T follicular helper cell (primary cell): ENCODE measurements around the gene CHAF1A.
A peak's percentile ranks its signal among the peaks of the same experiment; 100 is the strongest.

Experiments
- DNase-seq: peaks from one replicate; pipeline ENCODE4 v3.0.0-alpha.2; 2020; ENCODE audit warnings: low read depth

The CHAF1A gene

DNA sequence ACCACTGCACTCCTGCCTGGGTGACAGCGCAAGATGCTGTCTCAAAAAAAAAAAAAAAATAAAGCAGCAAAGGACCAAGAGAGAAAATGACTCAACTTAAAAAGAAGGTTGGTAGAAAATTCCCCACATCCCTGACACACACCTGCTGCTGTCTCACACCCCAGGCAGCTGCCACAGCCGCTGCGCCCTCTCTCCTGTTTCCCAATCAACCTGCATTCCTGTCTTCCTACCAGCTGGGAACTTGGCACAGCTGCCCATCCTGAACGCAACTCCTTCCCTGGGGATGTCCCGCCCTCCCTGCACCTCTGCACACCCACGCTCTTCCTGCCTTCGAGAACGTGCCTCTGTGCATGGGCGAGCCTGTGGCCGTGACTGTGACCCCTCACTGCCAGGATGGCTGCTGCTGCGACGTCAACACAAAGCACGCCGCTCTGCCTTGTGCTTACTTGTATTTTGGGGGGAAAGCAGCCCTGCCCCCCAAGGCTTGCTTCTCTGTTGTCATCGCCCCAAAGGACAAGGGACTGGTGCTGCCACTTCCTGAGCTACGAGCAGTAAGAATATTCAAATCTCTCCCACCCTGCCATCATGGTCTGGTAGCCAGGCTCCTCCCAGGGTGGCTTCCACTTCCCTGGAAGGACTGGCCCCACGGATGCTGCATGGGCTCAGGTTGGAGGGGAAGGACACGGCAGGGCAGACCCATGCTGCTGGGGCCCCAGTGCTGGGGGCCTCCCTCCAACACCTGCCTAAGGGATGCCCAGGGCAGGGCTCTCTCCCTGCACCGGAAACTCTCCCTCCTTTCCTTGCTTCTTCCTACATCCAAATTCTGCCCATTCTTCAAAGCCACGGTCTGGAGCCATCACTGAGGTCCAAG is 22.8 kb upstream of the CHAF1A start:
- DNase-seq: no peak

DNA sequence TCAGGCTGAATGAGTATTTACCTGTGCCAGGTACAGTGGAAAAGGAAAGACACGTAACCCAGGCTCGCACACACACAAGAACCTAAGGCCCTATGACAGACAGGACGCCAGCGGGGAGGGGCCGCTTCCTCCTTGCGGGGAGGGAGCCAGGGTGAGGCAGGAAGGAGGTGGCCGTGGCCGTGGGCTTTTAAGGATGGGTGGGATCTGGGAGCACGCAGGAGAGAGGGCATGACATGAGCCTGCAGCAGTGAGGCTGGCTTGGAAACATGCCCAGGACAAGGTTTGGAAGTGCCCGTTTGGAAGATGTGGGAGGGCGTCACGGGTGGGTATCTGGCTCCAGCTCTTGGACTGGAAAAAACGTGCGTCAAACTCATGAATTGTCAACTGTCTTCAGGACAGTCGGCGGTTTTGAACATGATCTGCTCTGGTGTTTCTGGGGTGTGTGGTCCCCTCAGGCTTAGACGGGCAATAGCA is 22.1 kb upstream of the CHAF1A start:
- DNase-seq: no peak

DNA sequence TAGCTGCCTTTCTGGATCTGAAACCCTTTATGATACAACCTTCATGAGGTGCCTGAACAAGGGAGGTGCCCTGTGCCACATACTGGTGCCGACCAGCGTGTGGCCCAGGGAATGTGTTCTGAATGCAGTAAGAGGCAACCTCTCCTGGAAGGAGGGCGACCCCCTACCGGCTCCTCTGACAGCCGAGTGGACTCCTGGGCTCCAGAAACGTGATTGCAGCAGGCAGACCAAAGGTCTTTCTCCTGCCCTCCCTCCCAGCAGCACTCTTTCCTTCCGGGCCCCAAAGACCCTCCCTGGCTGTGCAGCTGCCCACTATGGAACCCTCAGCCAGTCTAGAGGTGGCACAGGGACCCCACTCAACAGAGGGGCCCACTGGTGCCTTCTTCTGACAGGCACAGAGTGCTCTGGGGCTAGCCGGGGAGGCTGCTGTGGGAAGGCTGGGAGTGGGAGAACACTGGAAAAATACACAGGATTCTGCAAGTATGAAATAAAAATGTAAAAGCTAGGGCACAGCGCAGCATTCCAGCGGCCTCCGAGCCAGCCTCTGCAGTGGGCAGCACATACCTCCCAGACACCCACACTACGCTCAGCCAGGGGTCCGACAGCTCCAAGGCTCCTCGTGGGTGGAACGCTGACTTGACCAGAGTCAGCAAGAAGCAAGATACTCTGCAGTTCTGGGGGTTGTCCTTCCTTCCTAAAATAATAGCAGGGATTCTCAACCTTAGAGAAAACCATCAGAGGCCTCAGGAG is 17.0 kb upstream of the CHAF1A start:
- no peak for DNase-seq

DNA sequence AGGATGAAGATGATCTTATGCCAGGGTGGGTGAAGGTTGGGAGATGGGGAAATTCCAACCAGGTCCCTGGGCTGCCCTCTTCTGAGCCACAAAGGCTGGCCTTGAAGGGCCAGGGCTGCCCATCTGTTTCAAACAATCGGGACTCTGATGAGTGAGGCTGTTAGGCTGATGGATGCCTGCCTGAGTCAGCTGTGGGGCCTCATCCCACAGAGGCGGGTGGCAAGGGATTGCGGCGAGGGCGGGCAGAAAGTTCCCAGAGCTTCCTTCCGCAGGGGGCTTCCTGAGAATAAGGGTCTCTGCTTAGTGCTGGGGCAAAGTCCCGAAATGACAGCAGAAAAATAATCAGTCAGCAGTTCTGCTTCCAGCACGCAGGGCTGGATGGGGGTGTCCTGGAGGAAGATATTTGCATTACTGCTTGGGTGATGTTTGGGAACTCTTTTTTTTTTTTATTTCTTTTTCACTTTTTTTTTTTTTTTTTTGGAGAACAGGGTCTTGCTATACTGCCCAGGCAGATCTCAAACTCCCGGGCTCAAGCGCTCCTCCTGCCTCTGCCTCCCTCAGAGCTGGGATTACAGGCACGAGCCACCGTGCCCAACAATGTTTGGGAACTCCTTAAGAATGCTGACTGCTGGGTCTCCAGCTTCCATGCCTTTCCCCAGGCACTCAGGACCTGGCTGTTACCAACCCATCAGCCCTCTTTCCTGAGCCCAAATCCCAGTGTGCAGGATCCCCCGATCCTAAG is 16.2 kb upstream of the CHAF1A start:
- no peak for DNase-seq

DNA sequence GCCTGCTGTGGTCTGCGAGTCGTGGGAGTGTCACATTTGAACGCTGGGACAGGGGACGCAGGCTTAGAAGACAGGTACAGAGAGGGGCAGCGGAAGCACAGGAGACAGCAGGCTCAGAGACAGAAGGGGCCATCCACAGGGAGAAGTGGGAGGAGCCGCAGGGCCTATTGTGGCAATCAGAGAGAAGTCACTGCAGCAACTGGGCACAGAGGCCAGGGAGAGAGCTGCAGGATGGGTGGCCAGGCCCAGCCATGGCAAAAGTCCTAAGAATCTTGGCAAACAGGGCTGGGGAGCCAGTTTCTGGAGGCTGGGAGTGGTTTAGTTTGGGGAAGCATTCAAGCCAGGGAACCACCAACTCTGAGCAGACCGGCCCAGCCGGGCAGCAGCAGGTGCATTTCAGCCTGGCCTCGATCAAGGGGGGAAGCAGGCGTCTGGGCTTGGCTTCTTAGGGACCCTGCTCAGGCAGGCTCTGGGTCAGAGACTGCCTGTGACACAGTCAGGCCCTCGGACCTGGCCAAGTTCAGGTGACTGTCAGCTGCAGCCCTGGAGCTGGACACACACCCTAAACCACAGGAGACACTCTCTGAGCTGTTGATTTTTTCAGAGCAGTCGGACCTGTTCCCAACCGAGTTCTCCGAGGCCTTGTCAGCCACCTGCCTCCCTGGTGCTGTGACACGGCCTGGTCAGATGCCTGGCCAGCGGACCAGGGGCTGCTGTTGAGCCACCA is 13.9 kb upstream of the CHAF1A start:
- no peak for DNase-seq

DNA sequence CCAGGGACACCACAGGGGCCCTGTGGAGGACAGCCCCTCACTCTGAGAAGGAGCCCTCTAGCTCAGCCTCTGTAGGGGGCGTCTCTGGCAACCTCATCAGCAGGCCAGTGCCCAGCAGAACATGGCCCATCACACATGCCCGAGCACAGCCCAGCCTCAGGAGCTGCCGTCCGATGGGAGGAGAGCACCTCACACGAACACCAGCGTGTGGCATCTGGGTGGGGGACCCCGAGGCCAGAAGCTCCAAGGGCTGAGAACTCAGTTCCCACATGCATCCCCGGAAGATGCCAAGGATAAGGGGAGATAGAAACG is 13.4 kb upstream of the CHAF1A start:
- no peak for DNase-seq

DNA sequence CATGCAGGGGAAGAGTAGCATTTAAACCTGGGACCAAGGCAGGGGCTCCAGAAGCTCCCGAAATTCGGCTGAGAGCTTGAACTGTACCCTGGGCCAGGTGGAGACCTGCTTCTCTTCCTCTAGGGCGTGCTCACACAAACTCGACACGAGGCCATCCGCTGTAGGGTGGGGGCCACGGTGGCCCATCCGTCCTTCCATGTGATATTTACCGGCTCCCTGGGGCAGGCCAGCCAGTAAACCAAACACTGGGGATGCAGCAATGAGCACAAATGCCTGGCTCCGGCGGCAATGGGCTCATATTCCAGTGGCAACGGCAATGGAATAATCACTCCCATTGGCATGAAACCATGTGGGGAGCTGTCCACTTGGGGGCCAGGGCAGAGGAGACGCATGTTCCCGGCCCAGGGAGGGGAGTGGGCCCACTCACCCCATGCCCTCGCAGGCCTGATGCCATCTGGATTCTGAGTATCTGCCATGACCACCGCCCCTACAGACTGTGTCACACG is 12.9 kb upstream of the CHAF1A start:
- DNase-seq: no peak

DNA sequence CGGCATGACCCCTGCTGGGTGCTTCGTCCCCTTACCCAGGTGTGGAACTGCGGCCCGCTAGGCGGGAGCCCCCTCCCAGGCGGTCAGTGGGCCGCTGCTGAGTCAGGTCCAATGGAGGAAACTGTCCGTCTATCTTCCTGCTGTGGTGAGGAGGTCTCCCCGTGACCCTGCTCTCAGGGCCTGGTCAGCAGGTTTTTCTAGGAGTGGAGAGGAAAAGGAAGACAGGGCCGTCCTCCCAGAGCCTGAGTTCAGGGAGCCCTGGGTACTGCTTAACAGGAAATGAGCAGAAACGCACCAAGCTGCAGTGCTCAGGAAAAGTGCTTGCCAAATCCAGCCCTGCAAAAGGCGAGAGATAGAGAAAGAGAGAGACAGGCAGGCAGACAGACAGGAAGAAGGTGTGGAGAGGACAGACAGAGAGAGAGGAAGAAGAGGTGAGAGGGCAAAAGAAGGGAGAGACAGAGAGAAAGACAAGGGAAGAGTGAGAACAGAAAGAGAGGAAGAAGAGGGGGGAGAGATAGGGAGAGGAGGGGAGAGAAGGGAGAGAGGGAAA is 12.3 kb upstream of the CHAF1A start:
- DNase-seq: no peak

DNA sequence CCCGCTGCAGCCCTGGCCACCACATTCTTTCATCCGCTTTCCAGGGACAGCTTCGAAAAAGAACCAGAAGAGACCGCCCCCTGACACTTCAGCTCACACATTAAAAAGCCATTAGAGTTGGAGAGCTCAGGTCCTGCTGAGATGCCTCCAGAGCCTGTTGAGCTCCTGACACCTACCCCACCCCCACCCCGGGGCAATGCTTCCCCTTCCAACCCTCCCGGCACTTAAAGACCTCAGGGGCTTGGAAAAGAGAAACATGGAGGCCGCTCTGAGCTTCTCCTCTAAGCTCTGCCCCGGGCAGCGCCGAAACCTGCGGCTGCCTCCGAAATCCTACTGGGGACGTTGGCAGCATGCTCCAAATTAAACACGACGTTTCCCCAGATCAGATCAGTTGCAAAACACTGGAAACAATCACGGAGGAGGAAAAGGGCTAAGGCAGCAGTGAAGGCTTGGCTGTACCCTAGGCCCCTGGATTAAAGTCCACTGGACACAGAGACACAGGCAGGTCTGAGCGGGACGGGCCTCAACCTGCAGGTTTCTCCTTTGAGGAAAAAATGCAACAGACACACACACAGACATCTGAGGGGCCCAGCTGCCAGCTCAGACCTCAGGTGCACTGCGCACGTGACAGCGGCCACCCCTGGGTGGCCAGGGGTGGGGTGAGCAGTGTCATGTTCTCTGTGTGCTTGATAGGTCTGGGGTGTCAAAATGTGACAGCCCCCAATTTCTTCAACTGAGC is 11.7 kb upstream of the CHAF1A start:
- no peak for DNase-seq

DNA sequence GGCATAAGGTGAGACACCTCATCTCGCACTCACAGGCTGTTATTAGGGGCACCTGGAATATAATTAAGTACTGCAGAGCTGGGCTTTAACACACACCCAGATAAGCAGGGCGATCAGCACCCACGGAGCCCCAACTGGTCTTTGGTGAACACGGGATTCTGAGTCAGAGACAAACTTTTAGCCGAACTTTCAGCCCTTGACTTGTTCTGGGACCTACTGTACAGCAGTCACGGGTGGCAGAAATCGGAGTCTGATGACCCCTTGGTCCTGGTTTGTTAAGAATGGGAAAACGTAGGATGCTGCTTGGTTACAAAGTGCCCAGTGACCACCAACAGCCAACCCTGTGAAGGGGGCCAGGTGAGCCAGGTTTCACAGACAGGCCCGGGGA is 11.1 kb upstream of the CHAF1A start:
- DNase-seq: no peak

DNA sequence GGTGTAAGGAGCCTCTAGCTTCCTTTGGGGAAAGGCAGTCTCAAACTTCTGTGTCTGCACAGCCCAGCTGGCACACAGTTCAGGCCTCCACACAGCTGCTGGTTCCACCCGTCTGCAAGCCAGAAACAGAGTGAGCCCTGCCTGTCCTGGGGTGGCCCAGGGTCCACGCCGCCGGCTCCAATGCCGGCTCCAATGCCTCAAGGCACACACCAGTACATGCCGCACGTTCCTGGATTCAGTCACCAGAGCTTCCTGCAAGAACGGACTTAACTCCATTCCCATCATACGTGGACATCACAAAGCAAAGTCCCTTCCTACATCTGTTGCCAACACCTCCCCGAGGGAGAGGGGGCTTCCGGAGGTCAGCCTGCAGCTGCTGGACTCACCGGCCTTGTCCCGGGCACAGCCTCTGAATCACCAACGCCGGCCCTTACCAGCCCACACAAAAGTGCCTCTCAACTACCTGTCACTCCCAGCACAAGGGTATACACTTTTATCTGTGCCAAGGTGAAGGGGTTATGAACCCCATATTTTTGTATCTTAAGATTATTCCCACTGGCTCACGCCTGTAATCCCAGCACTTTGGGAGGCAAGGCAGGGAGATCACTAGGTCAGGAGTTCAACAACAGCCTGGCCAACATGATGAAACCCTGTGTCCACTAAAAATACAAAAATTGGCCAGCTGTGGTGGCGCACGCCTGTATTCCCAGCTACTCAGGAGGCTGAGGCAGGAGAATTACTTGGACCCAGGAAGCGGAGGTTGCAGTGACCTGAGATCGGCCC is 10.5 kb upstream of the CHAF1A start:
- no peak for DNase-seq

DNA sequence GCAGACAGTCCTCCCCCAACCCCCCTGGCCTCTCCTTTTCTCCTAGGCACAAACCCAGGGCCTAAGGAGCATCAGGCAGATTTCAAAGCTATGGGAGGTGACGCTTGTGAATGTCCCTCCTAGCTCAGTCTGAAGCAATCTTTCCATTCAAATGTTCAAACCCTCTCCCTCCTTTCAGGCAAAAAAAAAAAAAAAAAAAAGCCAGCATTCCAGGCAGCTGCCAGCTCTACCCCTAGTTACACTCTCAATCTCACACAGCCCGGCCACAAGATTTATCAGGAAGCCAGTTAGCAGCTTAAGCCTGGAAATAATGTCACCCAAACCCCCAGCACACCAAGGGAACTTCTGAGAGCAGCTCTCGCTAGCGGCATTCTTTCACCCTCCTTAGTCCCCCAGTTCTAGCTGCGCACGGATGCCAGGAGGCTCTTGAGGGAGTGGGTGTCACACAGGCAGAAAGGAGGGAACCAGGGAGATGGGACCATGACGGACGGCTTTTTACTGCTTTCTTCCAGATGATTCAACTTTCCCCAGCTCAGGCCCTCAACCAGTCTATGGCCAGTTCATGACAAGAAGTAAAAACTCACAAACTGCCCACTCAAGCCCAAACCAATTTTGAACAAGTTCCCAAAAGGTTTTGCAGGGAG is 8.4 kb upstream of the CHAF1A start:
- DNase-seq: no peak

DNA sequence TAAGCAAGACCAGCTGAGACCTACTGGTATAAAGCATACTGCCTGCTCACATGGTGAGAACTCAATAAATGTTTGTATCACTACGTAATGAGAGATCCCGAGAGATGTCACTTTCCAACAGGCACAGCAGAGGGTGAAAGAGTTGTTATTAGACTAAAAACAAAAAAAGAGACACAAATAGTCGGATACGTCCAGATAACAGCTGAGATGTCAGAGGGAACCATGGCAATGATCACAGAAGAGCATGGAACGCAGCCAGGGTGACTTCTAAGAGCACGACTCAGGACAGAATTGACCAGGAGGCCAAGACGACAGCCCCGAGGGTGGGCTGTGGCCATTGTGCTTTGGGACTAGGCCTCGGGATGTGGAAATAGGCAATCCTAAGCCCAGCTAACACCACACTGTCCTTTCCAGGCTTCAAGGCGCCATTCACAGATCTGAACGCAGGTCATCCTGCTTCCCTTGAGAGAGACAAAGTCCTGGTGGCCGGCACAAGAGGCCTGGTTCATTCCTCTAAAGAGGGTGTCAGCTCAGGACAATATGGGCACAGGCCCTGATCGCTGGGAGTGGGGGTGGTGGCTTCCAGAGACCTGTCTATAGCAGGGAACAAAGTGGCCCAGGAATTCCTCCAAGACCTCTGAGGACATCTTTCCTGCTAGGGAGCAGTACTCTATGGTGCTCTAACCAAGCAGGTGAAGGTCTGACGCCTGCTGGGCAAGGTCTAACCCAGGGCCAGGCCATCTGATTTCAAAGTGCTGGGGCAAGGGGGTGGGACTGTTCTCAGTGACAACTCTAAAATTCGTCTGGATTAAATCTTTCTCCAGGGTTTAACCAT is 5.3 kb upstream of the CHAF1A start:
- no peak for DNase-seq

DNA sequence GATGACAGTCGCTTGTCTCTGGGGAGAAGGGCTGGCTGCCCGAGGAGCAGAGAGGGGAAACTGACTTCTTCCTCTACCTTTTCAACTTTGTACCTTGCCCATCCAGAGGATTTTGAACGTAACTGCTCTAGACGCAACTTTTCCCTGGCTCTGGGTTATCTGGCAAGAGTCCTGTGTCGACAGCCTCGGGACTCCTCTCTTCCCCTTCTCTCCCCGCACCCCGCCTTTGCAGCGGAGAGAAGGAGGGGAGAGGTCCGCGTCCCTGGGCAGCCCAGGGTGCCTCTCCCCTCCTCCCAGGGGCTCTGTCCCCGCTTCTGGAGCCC is 2.7 kb upstream of the CHAF1A start:
- DNase-seq: no peak

DNA sequence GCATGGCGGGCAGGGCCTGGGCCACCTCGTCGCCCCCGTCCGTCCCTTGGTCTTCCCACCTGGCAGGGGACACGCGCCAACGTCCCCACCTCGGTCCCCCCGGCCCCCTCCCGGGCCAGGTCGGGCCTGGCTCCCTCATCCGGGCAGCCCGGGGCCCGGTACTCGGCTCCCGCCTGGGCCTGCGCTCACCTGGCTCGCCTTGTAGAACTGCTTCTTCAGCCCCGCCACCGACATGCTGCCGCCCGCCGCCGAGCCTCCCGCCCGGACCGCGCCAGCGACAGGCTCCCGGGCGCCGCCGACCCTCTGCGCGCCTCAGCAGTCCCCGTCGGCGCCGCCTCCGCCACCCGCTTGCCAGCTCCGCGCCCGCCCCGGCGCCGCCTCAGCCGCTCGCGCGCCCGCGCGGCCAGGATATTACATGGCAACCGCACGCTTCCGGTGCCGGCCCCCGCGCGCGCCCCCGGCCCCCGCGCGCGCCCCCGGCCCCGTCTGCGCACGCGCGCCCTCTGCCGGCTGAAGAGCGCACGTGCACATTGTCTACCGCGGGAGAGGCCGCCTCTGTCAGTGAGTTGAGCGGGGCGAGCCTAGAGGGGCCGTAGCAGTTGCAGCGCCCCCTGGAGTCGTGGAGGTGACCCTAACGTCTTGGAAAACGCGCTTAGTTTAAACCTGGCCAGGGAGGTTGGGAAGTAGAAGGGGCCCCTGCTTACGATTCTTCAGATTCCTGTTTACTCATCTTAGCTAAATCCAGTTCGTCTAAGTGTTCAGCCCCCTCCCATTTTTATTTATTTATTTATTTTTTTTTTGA is 2.1 kb upstream of the CHAF1A start, which contains the start of gene SH3GL1:
Gene SH3GL1, minus strand, starts transcription at position 413 of the 802 bp plus-strand sequence. Its CDS starts 179 bp downstream, at position 234.
- peak; percentile 89 for DNase-seq

DNA sequence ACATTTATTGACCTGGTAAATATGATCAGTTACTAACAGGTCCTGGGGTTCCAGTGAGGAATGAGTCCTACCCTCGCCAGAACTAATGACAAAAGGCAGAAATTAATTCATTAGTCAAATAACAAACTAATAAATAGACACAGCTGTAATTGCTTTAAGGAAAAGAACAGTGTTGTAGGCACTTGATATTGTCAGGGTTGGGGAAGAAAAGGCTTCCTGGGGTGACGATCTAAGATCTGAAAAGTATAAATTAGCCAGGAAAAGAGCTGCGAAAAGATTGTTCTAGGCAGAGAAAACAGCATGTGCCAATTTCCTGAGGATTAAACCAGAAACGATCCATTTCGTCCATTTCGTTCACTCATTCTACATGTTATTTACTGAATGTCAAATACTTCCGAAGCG is 670 bp upstream of the CHAF1A start:
- no peak for DNase-seq

DNA sequence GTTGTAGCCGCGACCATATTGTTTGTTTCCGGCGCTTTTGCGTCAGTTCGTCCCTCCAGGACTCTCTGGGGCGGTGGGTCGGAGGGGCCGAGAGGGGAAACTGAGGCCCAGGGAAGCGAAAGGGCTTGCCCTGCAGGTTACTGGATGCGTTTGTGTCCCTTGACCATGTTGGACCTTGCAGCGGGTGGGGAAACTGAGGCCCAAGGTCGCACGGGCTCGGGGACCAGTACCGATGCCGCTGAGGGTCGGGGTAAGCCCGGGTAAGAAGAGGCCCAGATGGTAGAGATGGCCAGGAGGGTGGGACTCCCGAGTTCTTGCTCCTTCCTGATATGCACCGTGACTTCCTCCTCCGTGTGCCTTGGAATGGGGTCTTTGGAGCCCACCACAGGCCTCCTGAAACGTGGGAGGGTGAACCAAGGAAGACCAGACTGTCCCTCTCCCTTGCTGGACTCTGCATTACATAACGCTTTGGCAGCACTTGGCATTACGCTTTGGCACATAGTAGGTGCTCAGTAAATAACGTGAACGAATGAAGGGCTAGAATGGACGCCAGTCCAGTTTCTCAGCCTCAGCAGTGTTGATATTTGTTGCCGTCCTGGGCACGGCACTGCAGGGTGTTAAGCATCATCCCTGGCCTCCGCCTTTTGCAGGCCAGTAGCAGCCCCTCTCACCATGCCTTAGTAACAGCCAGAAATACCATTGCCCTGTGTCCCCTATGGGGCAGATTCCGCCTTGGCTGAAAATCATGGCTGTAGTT is 743 bp downstream of the CHAF1A start:
- DNase-seq: no peak
